Kidney (tissue), 14 donors: ENCODE data around the gene PTCHD4. TPM values are rescaled to one million over a fixed set of nuclear protein-coding genes. Genes with fewer than 3 reads are reported as not detected.

Experiments used
- DNase-seq, 5 donors: peaks; one replicate each; pipeline ENCODE4 v3.0.0-alpha.2; 2013 to 2020
- FAIRE-seq: peaks from 2 replicates; lab custom pipeline; 2012; peaks lifted over from hg19 to GRCh38; lab: Jason Lieb, UNC
- H3K27ac ChIP-seq, 2 donors: one replicate each; pipeline ENCODE4 v1.7.0; 2013; ENCODE audit warnings: low read depth in 2 of 2, low read length in 2 of 2, inconsistent platforms in 1 of 2
- H3K27me3 ChIP-seq: one replicate; pipeline ENCODE4 v1.7.1; 2013; ENCODE audit warnings: low read length, inconsistent platforms; ENCODE audit not compliant: control insufficient read depth, insufficient read depth
- H3K36me3 ChIP-seq, 3 donors: one replicate each; pipeline versions ENCODE4 v1.7.0 to v1.7.1; 2013; ENCODE audit warnings: low read length in 3 of 3, control low read depth in 1 of 3, inconsistent platforms in 1 of 3; ENCODE audit not compliant: insufficient read depth in 3 of 3, control insufficient read depth in 2 of 3
- H3K4me1 ChIP-seq, 3 donors: one replicate each; pipeline versions ENCODE4 v1.7.0 to v1.7.1; 2013; ENCODE audit warnings: low read length in 3 of 3, inconsistent platforms in 1 of 3, low read depth in 1 of 3; ENCODE audit not compliant: control insufficient read depth in 2 of 3, insufficient read depth in 2 of 3
- H3K4me3 ChIP-seq, 3 donors: one replicate each; pipeline versions ENCODE4 v1.7.0 to v1.8.1; 2013; ENCODE audit warnings: low read length in 3 of 3, control low read depth in 1 of 3, inconsistent platforms in 1 of 3
- H3K9ac ChIP-seq, 3 donors: one replicate each; pipeline versions ENCODE4 v1.7.0 to v1.7.1; 2013; ENCODE audit warnings: low read length in 3 of 3, control low read depth in 1 of 3, inconsistent platforms in 1 of 3
- H3K9me3 ChIP-seq, 3 donors: one replicate each; pipeline versions ENCODE4 v1.7.0 to v1.7.1; 2013; ENCODE audit warnings: low read length in 3 of 3, control low read depth in 1 of 3, inconsistent platforms in 1 of 3; ENCODE audit not compliant: control insufficient read depth in 2 of 3, insufficient read depth in 1 of 3
- intact Hi-C: fragments of 100-400 bp; cut with DNase I; formaldehyde crosslinking; loops from one replicate; pipeline ENCODE4 v1.11.1; 2022
- polyA plus RNA-seq: library from polyadenylated mRNA; stranded (reverse); fragments of 350-450 nt; fragmentation: Illumina TruSeq; extraction: RNeasy Lipid Tissue Mini Kit (QIAGEN cat#74804); gene quantifications from one replicate; pipeline ENCODE4 v1.2.3, GENCODE V29; 2014; ENCODE audit warnings: low read depth, low replicate concordance; ENCODE audit not compliant: insufficient read depth
- total RNA-seq: library from RNA; stranded (reverse); fragmentation: NEBNext Ultra II Directional; extraction: Animal tissue kit (Norgen Biotek cat#: 25700); gene quantifications from one replicate; pipeline ENCODE4 v1.2.1, GENCODE V29; 2021
- TF ChIP-seq, protein P1 (sequence below): IDR thresholded peaks from 3 replicates; pipeline ENCODE4 v1.5.1; 2012; ENCODE audit warnings: mild to moderate bottlenecking, moderate library complexity, borderline replicate concordance; ENCODE audit not compliant: insufficient read depth; ENCODE audit errors: extremely low read depth
- donor health status: control.
- donor health status: control.
- donor health status: control.
- donor health status: control.
- donor health status: control.
- donor health status: DM: yes; HTN: yes; CAD: no.
- donor health status: Normal renal cell carcinoma (clear cell type).

PTCHD4 gene
- total and polyA plus RNA-seq, 2 donors from 2014 or later: 0.24 to 1.7 TPM

DNA sequence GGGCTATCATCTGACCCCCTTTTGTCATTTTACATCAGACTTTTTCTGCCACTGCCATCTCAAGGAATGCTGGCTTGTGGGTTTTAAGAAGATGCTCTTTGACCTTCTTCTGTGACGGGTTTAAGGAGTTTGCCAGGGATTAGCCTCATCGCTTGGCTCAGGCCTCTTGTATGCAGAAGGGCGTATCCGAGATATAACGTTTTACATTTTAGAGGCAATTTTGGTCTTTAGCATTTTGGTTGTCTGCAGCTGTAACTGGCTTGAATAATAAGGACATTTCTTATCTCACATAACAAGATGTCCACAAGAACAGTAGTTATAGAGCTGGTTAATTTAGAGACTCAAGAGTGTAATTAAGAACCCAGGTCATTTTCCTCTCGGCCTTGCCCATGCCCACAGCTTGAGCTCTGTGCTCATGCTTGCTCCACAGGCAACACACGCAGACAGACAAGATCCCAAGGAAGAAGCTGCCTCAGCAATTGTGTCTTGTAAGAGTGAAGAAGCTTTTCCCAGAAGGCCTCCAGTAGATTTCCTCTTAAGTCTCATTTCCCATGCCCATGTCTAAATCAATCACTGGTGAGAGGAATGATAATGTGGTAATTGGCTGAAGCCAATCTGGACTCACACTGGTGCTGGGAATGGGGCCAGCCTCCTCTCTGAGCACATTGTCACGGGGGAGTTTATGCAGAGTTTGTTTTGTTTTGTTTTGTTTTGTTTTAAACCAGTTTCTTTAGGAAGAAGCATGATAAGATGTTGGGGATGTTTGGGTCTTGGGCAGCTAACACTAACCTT lies 36.8 kb downstream of the PTCHD4 start:
- Histone ChIP-seq H3K27me3 (no peaks in the 10 kb centered on the region), H3K4me3 (no peak overlapping the region), H3K36me3 (no peaks in the 10 kb centered on the region), H3K4me1 (no peaks in the 10 kb centered on the region), H3K27ac (no peak overlapping the region), H3K9me3 (no peaks in the 10 kb centered on the region), H3K9ac (no peak overlapping the region)
- intact Hi-C loops: no loop called here
- FAIRE-seq: no peak
- DNase-seq: no peak
- TF ChIP-seq, protein P1, sequence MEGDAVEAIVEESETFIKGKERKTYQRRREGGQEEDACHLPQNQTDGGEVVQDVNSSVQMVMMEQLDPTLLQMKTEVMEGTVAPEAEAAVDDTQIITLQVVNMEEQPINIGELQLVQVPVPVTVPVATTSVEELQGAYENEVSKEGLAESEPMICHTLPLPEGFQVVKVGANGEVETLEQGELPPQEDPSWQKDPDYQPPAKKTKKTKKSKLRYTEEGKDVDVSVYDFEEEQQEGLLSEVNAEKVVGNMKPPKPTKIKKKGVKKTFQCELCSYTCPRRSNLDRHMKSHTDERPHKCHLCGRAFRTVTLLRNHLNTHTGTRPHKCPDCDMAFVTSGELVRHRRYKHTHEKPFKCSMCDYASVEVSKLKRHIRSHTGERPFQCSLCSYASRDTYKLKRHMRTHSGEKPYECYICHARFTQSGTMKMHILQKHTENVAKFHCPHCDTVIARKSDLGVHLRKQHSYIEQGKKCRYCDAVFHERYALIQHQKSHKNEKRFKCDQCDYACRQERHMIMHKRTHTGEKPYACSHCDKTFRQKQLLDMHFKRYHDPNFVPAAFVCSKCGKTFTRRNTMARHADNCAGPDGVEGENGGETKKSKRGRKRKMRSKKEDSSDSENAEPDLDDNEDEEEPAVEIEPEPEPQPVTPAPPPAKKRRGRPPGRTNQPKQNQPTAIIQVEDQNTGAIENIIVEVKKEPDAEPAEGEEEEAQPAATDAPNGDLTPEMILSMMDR: no peak

DNA sequence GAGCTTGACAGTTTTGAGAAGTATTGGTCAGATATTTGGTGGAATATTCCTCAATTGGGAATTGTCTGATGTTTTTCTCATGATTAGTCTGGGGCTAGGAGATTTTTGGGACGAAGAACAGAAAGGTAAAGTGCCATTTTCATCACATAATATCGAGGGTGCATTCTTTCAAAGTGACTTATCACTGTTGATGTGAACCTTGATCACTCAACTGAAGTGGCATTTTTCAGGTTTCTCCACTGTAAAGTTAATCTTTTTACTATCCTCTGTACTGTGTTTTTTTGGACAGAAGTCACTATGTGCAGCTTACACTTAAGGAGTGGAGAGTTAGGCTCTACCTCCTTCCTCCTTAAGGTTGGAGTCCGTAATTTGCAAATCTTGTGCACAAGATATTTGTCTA lies 39.2 kb downstream of the PTCHD4 start:
- intact Hi-C loops: no loop called here
- DNase-seq (no peak), FAIRE-seq (no peak)
- no peaks in the 10 kb centered on the region for H3K9me3 ChIP-seq
- H3K36me3 ChIP-seq: no peaks in the 10 kb centered on the region
- H3K9ac ChIP-seq: no peak overlapping the region
- H3K27ac ChIP-seq: no peak overlapping the region
- peaks cover 0 to 6% (median 0%) of the 10 kb centered on the region in 3 donors for H3K4me1 ChIP-seq
- TF ChIP-seq, protein P1: no peak
- no peaks in the 10 kb centered on the region for H3K27me3 ChIP-seq
- H3K4me3 ChIP-seq: no peak overlapping the region

DNA sequence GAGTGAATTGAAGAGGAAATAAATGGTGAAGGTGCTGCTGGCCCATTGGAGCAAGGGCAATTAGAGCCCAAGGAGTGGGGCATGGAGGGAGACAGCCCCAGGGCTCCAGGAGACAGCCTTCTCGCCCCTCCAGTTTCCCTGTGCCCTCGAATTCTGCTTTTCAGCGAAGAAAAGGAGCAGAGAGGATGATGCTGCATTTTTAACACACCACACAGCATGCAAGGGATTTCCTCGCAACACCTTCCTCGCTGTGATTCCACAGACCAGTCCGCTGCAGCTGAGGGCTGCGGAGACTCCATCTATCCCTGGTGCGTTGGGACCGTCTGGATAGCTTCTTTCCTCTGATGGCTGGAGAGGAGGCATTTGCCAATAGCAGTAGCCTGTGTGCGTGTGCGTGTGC lies 41.7 kb downstream of the PTCHD4 start:
- TF ChIP-seq, protein P1: no peak
- no peak overlapping the region for H3K9ac ChIP-seq
- no peaks in the 10 kb centered on the region for H3K9me3 ChIP-seq
- intact Hi-C loops: no loop called here
- H3K36me3 ChIP-seq: no peaks in the 10 kb centered on the region
- H3K27me3 ChIP-seq: no peaks in the 10 kb centered on the region
- DNase-seq (peak in 1 of 5 donors; percentile 14), FAIRE-seq (no peak)
- H3K4me3 ChIP-seq: no peak overlapping the region
- H3K4me1 ChIP-seq: peaks cover 0 to 6% (median 0%) of the 10 kb centered on the region in 3 donors
- no peak overlapping the region for H3K27ac ChIP-seq
